ENCODE results near the gene SMIM15.

GRCh38 chr5:61120534-61120933 is 41.7 kb downstream of the SMIM15 start:
- TF ChIP-seq CTCF (IDR thresholded peaks at IDR 0.05) (no peak), POLR2AphosphoS5 (IDR thresholded peaks at IDR 0.05) (no peak), EP300 (IDR thresholded peaks at IDR 0.05; ENCODE audit: low read depth) (no peak), POLR2A (IDR thresholded peaks at IDR 0.05) (no peak)
